Activated CD4-positive, alpha-beta memory T cell treated with anti-CD3 and anti-CD28 coated beads for 36 hours (primary cell): ENCODE measurements around the gene GAD1. TPM values are rescaled to one million over a fixed set of nuclear protein-coding genes. Genes with fewer than 3 reads are reported as not detected.
A peak's percentile ranks its signal among the peaks of the same experiment; 100 is the strongest.

Experiments
- CTCF ChIA-PET: fragments of 350-600 bp; sonication (Branson Sonifier 250); formaldehyde crosslinking; loops from one replicate; lab custom pipeline; 2021; ENCODE audit warnings: antibody characterized with exemption, inconsistent platforms; lab: Charles Lee
- POLR2A ChIA-PET: fragments of 350-600 bp; sonication (Branson Sonifier 250); formaldehyde crosslinking; loops from one replicate; lab custom pipeline; 2021; ENCODE audit warnings: antibody characterized with exemption; lab: Charles Lee
- DNase-seq: peaks from one replicate; pipeline ENCODE4 v3.0.0-alpha.2; 2020
- H3K27ac Mint-ChIP-seq: one replicate; pipeline ENCODE4 v1.8.0; 2021; ENCODE audit warnings: mixed read lengths
- H3K27me3 Mint-ChIP-seq: one replicate; pipeline ENCODE4 v1.8.0; 2021; ENCODE audit warnings: mixed read lengths
- H3K36me3 Mint-ChIP-seq: one replicate; pipeline ENCODE4 v1.8.0; 2021; ENCODE audit warnings: mixed read lengths
- H3K4me1 Mint-ChIP-seq: one replicate; pipeline ENCODE4 v1.8.0; 2021; ENCODE audit warnings: low read depth, mixed read lengths
- H3K4me3 Mint-ChIP-seq: one replicate; pipeline ENCODE4 v1.8.0; 2021; ENCODE audit warnings: mild to moderate bottlenecking, mixed read lengths
- H3K9me3 Mint-ChIP-seq: one replicate; pipeline ENCODE4 v1.8.0; 2021; ENCODE audit warnings: mixed read lengths
- intact Hi-C: fragments of 100-400 bp; cut with micrococcal nuclease; formaldehyde crosslinking; loops from one replicate; pipeline ENCODE4 v1.15.1; 2023
- total RNA-seq, 2 experiments: library from RNA; stranded (reverse); gene quantifications; one replicate each; pipeline ENCODE4 v1.2.3, GENCODE V29; 2021

GAD1 gene
- total RNA-seq, 2 experiments from 2014 or later: 2.6 to 2.9 TPM

- H3K4me3 Mint-ChIP-seq: no peak overlapping the region
- DNase-seq: no peak
- H3K9me3 Mint-ChIP-seq: no peaks in the 10 kb centered on the region
- no peak overlapping the region for H3K27ac Mint-ChIP-seq
- intact Hi-C loops: no loop called here
- no peaks in the 10 kb centered on the region for H3K36me3 Mint-ChIP-seq
- ChIA-PET CTCF (interaction anchor here (0.7 to 1.2 kb wide), 2 partner anchors 10 to 397 kb away, joined by 3 read pairs; no protein-coding TSS in a partner anchor), POLR2A (no interaction called here)
- no peaks in the 10 kb centered on the region for H3K4me1 Mint-ChIP-seq
- peaks cover 2% of the 10 kb centered on the region for H3K27me3 Mint-ChIP-seq
These were observed 10.1 kb upstream of the GAD1 start for GRCh38 chr2:170806548-170806947.

- Mint-ChIP-seq H3K4me1 (peaks cover 28% of the 10 kb centered on the region), H3K4me3 (no peak overlapping the region), H3K9me3 (no peaks in the 10 kb centered on the region), H3K27me3 (peaks cover 52% of the 10 kb centered on the region), H3K27ac (peak overlapping the region; percentile 23), H3K36me3 (peaks cover 2% of the 10 kb centered on the region)
- intact Hi-C loops: loop anchor here (1.0 to 10.0 kb wide), 3 partner anchors 452 to 878 kb away; no protein-coding TSS in a partner anchor
- POLR2A ChIA-PET: no interaction called here
- CTCF ChIA-PET: interaction anchor here (0.6 to 4.8 kb wide), 30 partner anchors 9 to 580 kb away, joined by 3 to 40 read pairs (median 4); partner anchors contain the start of gene ERICH2
- no peak for DNase-seq
These were observed 3.7 kb upstream of the GAD1 start for GRCh38 chr2:170812710-170813600.

GRCh38 chr2:170813611-170814532 lies 2.8 kb upstream of the GAD1 start:
- intact Hi-C loops: loop anchor here (2.0 to 10.0 kb wide), 3 partner anchors 489 to 879 kb away; no protein-coding TSS in a partner anchor
- Mint-ChIP-seq H3K4me3 (no peak overlapping the region), H3K4me1 (peaks cover 35% of the 10 kb centered on the region), H3K27me3 (peaks cover 60% of the 10 kb centered on the region), H3K9me3 (no peaks in the 10 kb centered on the region), H3K36me3 (peaks cover 2% of the 10 kb centered on the region), H3K27ac (no peak overlapping the region)
- CTCF ChIA-PET: interaction anchor here (0.7 to 4.8 kb wide), 31 partner anchors 8 to 992 kb away, joined by 3 to 40 read pairs (median 4); partner anchors contain the start of genes ERICH2 and SP5
- DNase-seq: peak; percentile 48
- POLR2A ChIA-PET: no interaction called here

- Mint-ChIP-seq H3K4me3 (no peak overlapping the region), H3K9me3 (no peaks in the 10 kb centered on the region), H3K36me3 (peaks cover 2% of the 10 kb centered on the region), H3K27me3 (peaks cover 64% of the 10 kb centered on the region), H3K27ac (no peak overlapping the region), H3K4me1 (peaks cover 37% of the 10 kb centered on the region)
- DNase-seq: no peak
- intact Hi-C loops: loop anchor here (1.0 to 10.0 kb wide), 3 partner anchors 405 to 880 kb away; no protein-coding TSS in a partner anchor
- CTCF ChIA-PET: interaction anchor here (0.7 to 4.8 kb wide), 16 partner anchors 8 to 993 kb away, joined by 3 to 40 read pairs (median 14); partner anchors contain the start of gene SP5
- POLR2A ChIA-PET: no interaction called here
These were observed 2.0 kb upstream of the GAD1 start for GRCh38 chr2:170814533-170815230.

- intact Hi-C loops: loop anchor here (1.0 to 10.0 kb wide), 3 partner anchors 406 to 881 kb away; no protein-coding TSS in a partner anchor
- POLR2A ChIA-PET: no interaction called here
- no peaks in the 10 kb centered on the region for H3K9me3 Mint-ChIP-seq
- H3K27me3 Mint-ChIP-seq: peaks cover 65% of the 10 kb centered on the region
- H3K27ac Mint-ChIP-seq: peak overlapping the region; percentile 11
- H3K36me3 Mint-ChIP-seq: peaks cover 2% of the 10 kb centered on the region
- DNase-seq: no peak
- H3K4me1 Mint-ChIP-seq: peaks cover 37% of the 10 kb centered on the region
- H3K4me3 Mint-ChIP-seq: peak overlapping the region; percentile 64
- CTCF ChIA-PET: interaction anchor here (0.6 to 3.1 kb wide), 17 partner anchors 10 to 1894 kb away, joined by 3 to 22 read pairs (median 5); partner anchors contain the start of gene SP5
These were observed 1.4 kb upstream of the GAD1 start for GRCh38 chr2:170815311-170815710.

GRCh38 chr2:170815746-170816503 lies 762 bp upstream of the GAD1 start:
- H3K4me3 Mint-ChIP-seq: peak overlapping the region; percentile 64
- H3K4me1 Mint-ChIP-seq: peaks cover 43% of the 10 kb centered on the region
- POLR2A ChIA-PET: interaction anchor here (0.8 kb wide), 1 partner anchor 446 kb away, joined by 3 read pairs; no protein-coding TSS in a partner anchor
- CTCF ChIA-PET: interaction anchor here (0.6 to 3.1 kb wide), 26 partner anchors 9 to 1893 kb away, joined by 3 to 22 read pairs (median 4); partner anchors contain the start of gene SP5
- H3K9me3 Mint-ChIP-seq: no peaks in the 10 kb centered on the region
- peak overlapping the region; percentile 11 for H3K27ac Mint-ChIP-seq
- H3K36me3 Mint-ChIP-seq: peaks cover 2% of the 10 kb centered on the region
- intact Hi-C loops: loop anchor here (1.0 to 10.0 kb wide), 7 partner anchors 45 to 881 kb away; partner anchors contain the start of genes ERICH2 and SP5
- peaks cover 72% of the 10 kb centered on the region for H3K27me3 Mint-ChIP-seq
- DNase-seq: peak; percentile 78

GRCh38 chr2:170817093-170818035 lies 677 bp downstream of the GAD1 start:
- ChIA-PET POLR2A (no interaction called here), CTCF (interaction anchor here (0.6 to 2.7 kb wide), 20 partner anchors 8 to 1339 kb away, joined by 3 to 22 read pairs (median 4); partner anchors contain the start of gene SP5)
- intact Hi-C loops: loop anchor here (2.0 to 10.0 kb wide), 3 partner anchors 47 to 883 kb away; partner anchors contain the start of gene ERICH2
- Mint-ChIP-seq H3K27ac (no peak overlapping the region), H3K27me3 (peaks cover 84% of the 10 kb centered on the region), H3K4me3 (peak overlapping the region; percentile 64), H3K4me1 (peaks cover 56% of the 10 kb centered on the region), H3K9me3 (no peaks in the 10 kb centered on the region), H3K36me3 (peaks cover 2% of the 10 kb centered on the region)
- peak; percentile 30 for DNase-seq

GRCh38 chr2:170818036-170818751 lies 1.5 kb downstream of the GAD1 start:
- Mint-ChIP-seq H3K27ac (no peak overlapping the region), H3K9me3 (no peaks in the 10 kb centered on the region), H3K36me3 (peaks cover 2% of the 10 kb centered on the region), H3K4me1 (peaks cover 60% of the 10 kb centered on the region), H3K27me3 (peaks cover 83% of the 10 kb centered on the region), H3K4me3 (peak overlapping the region; percentile 64)
- ChIA-PET CTCF (interaction anchor here (0.9 to 1.6 kb wide), 5 partner anchors 55 to 387 kb away, joined by 3 to 7 read pairs (median 3); partner anchors contain the start of genes GORASP2 and SP5), POLR2A (no interaction called here)
- intact Hi-C loops: loop anchor here (10.0 kb wide), 1 partner anchor 883 kb away; no protein-coding TSS in a partner anchor
- peak; percentile 19 for DNase-seq
